Ammon's horn (tissue), 1 donor: Measurements from ENCODE around the gene CALML6.

ENCODE experiments used
- DNase-seq: peaks from one replicate; pipeline ENCODE4 v3.0.0-alpha.2; 2016; ENCODE audit warnings: low spot score

Gene CALML6

DNA sequence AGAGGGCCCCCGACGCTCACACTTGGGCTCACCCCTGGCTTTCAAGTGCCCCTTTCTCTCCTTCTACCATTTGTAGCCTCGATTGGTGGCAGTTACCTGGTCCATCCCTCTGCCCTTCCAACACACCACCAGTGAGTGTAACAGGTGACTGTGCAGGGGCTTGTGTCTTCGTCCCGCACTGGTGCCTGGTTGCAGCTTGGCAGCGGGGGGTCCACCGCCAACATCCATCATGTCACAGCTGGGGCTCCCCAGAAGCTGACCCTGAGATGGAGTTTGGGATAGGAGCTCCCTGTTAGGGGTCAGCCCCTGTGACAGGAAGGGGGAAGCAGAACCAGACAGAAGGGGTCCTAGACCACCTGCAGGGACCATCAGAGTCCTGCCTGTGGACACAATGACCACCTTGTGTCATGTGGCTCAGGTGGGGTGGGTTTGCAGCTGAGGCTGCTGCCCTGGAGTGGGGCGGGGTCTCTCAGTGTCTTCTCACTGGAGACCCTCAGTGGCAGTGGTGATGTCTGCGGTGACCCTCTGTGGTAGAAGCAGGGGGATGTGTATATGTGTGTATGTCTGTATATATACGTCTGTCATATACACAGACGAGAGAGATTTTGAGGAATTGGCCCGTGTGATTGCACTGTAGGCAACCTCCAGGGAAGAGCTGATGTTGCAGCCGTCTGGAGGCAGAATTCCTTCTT lies 3.6 kb upstream of the CALML6 start:
- DNase-seq, result no peak

DNA sequence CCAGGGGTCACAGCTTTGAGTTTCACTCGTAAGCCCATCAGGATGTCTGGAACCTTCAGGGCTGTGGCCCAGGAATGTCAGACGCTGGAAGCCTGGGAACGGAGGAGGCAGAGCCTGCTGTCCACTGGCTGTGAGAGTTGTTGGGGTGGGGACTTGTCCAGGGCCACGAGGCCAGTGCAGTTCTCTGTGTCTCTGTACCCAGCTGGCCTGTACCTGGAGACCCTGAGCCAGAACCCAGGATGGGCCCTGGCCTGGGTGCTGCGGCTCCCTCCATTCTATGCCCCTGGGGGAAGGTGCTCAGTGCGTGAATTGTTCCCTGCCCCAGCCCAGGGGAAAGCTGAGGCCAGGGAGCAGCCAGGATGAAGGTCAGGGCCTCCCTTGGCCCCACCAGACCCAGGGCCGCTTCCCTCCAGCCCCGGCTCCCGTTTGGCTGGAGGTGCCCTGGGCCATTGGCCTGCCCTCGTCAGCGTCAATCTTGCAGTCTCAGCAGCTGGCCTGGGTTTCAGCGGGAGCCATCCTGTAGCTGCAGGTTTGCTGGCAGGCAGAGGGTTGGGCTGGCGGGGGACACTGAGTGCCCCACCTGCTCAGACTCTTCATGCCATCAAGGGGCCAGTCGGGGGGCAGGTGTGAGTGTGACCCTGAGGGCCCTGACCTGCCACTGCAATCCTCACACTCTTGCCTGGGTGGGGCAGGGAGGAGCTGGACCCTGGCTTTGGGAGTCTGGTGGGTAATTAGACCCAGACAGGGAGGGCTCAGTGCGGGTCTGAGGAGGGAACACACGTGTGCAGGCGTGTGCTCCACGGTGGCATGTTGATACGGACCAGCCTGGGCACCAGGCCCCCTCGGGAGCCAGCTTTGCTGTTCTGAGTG lies 724 bp upstream of the CALML6 start:
- DNase-seq, result no peak

- no peak for DNase-seq
Measured at GRCh38 chr1:1915911-1916840, 1.1 kb downstream of the CALML6 start.

- DNase-seq, result no peak
Measured at GRCh38 chr1:1916851-1917251, 1.8 kb downstream of the CALML6 start.

GRCh38 chr1:1917304-1917976 lies 2.4 kb downstream of the CALML6 start:
- DNase-seq, result no peak

GRCh38 chr1:1917995-1918900 lies 3.2 kb downstream of the CALML6 start:
- DNase-seq, result no peak

DNA sequence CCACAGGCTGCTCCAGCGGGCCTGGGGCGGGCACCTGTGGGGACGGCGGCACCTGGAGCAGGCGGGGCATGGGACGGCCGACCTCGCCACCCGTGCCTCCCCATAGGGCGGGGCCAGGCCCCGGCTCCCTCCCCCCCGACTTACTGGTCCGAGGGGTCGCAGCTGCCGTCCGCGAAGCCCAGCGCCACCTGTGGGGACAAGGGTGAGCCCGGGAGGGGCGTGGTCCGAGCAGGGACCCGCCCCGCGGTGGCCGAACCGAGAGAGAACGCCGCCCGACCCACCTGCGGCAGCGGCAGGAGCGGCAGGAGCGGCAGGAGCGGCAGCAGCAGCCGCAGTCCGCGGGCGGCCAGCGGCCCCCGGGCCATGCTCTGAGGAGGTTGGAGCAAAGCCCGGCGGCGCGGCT lies 3.8 kb downstream of the CALML6 start, which contains the start of gene TMEM52:
TSS of gene TMEM52 (minus strand) at position 379 of the 403 bp plus-strand sequence. CDS start at position 365, 14 bp downstream.
- no peak for DNase-seq

- DNase-seq, result peak; percentile 93
Measured at GRCh38 chr1:1919304-1920056, 4.4 kb downstream of the CALML6 start.

DNA sequence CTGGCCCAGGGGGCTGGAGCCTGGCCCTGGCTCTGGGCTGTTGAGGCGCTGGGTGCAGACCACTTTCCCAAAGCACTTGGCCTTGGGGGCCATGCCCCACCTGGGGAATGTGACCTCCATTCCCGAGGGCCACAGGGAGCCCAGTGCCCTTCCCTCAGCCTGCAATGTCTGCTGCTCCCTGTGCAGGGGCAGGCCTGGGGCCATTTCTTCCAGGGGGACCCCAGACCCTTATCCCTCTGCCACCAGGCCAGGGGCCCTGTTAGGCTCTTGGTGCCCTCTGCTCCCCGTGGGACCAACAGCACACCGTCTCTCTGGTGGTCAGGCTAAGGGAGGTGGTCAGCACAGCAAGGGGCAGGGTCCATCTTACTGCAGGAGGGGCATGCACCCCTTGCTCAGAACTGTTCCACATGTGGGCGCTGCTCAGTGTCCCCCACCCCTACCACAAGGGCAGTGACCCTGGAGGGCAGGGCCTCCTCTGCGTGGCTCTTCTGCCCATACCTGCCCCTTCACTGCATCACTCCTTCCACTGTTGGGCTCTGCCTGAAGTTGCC lies 5.1 kb downstream of the CALML6 start:
- DNase-seq, result no peak

DNA sequence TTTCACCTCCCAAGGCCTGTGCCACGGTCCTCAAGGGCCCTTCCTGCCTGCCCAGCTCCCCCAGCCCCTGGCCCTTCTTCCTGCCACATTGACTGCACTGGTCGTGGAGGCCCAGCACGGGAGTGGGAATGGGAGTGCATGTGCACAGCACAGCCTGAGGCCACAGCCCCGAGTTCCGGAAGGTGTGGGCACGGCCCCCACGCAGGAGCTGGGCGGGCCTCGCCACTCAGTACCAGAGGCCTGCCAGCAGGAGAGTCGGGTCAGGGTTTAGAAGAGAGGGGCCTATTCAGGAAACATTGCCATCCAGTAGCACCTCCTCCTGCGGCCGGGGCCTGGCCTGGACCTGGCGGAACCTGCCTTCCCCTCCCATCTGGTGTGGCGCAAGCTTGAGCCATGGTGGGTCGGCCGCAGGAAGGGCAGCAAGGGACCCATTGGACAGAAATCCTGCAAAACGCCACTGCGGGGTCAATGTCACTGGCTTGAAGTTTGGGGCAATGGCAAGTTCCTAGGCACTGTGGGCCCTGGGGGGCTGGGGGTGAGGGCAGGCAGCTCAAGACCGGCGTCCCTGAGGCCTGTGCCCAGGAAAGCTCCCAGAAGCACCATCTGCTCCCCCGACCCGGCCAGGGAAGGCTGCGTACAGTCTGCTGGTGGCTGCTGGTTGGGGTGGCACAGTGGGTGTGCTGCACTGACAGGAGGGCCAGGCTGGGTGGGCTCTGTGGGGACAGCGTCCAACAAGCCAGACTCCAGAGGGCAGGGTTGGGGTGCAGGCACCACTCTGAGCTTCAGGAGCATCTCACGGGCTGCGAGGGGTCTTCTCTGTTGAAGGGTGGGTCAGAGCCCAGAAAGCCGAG lies 5.8 kb downstream of the CALML6 start:
- no peak for DNase-seq

GRCh38 chr1:1921459-1921862 lies 6.4 kb downstream of the CALML6 start:
- DNase-seq, result no peak

GRCh38 chr1:1921901-1922701 lies 7.0 kb downstream of the CALML6 start:
- DNase-seq, result no peak

GRCh38 chr1:1922702-1922955 lies 7.6 kb downstream of the CALML6 start:
- DNase-seq, result no peak

- DNase-seq, result no peak
Measured at GRCh38 chr1:1922956-1923833, 8.1 kb downstream of the CALML6 start.

DNA sequence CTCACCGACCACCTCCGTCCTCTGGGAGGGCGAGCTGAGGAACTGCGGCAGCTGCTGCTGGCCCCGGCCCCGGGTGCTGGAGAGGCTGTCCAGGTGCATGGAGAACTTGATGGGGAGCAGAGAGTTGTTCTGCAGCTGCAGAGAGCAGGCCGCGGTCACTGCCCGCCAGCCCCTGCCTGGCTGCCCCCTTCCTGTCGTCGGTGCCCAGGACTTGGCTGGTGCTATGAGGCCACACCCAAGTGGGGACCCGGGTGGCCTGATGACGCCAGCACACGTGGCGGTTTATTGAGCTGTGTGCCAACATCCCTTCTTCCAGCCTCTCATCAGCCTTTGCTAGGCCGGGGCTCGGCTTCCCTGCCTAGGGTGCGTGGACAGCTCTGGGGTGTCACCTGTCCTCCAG lies 9.3 kb downstream of the CALML6 start:
- no peak for DNase-seq

- no peak for DNase-seq
Measured at GRCh38 chr1:1924849-1925248, 9.8 kb downstream of the CALML6 start.
